ENCODE results near the gene C1QA. TPM values are rescaled to one million over a fixed set of nuclear protein-coding genes. Genes with fewer than 3 reads are reported as not detected.

C1QA gene
- total and polyA plus RNA-seq, 2 donors, result 153 to 192 TPM

- H3K27ac ChIP-seq (ENCODE audit: low read depth in 1 of 2, low read length in 1 of 2), result no peak overlapping the region
- 79% methylated on average over 8 of the region's 8 CpGs for WGBS
- no peak overlapping the region for H3K4me3 ChIP-seq (ENCODE audit: low read length in 2 of 2)
- H3K4me1 ChIP-seq (ENCODE audit: control insufficient read depth in 2 of 2, insufficient read depth in 2 of 2, low read length in 2 of 2), result no peaks in the 10 kb centered on the region
- H3K9me3 ChIP-seq (ENCODE audit: control insufficient read depth in 2 of 2, insufficient read depth in 1 of 2, low read length in 1 of 2), result no peaks in the 10 kb centered on the region
- H3K27me3 ChIP-seq (ENCODE audit: control insufficient read depth in 2 of 2, insufficient read depth in 1 of 2, low read length in 1 of 2), result peaks cover 0 to 7% of the 10 kb centered on the region in 2 donors
- no peak for DNase-seq (ENCODE audit: low read depth in 6 of 9, low spot score in 9 of 9)
- H3K36me3 ChIP-seq (ENCODE audit: control insufficient read depth in 2 of 2, insufficient read depth in 2 of 2, low read length in 1 of 2), result no peaks in the 10 kb centered on the region
These were observed 4.8 kb downstream of the C1QA start for GRCh38 chr1:22641247-22641646.

GRCh38 chr1:22641906-22642636 is 5.6 kb downstream of the C1QA start:
- Histone ChIP-seq H3K4me3 (ENCODE audit: low read length in 2 of 2) (no peak overlapping the region), H3K4me1 (ENCODE audit: control insufficient read depth in 2 of 2, insufficient read depth in 2 of 2, low read length in 2 of 2) (no peaks in the 10 kb centered on the region), H3K27me3 (ENCODE audit: control insufficient read depth in 2 of 2, insufficient read depth in 1 of 2, low read length in 1 of 2) (peaks cover 0 to 7% of the 10 kb centered on the region in 2 donors), H3K27ac (ENCODE audit: low read depth in 1 of 2, low read length in 1 of 2) (no peak overlapping the region), H3K36me3 (ENCODE audit: control insufficient read depth in 2 of 2, insufficient read depth in 2 of 2, low read length in 1 of 2) (no peaks in the 10 kb centered on the region), H3K9me3 (ENCODE audit: control insufficient read depth in 2 of 2, insufficient read depth in 1 of 2, low read length in 1 of 2) (no peaks in the 10 kb centered on the region)
- 19% methylated on average over 18 of the region's 18 CpGs for WGBS
- DNase-seq (ENCODE audit: low read depth in 6 of 9, low spot score in 9 of 9), result peak in 6 of 9 donors; percentile 6 to 61 (median 40)

- Histone ChIP-seq H3K27me3 (ENCODE audit: control insufficient read depth in 2 of 2, insufficient read depth in 1 of 2, low read length in 1 of 2) (peaks cover 0 to 7% of the 10 kb centered on the region in 2 donors), H3K27ac (ENCODE audit: low read depth in 1 of 2, low read length in 1 of 2) (no peak within 1 kb of the TSS), H3K4me3 (ENCODE audit: low read length in 2 of 2) (no peak within 1 kb of the TSS), H3K9me3 (ENCODE audit: control insufficient read depth in 2 of 2, insufficient read depth in 1 of 2, low read length in 1 of 2) (no peaks in the 10 kb centered on the region), H3K4me1 (ENCODE audit: control insufficient read depth in 2 of 2, insufficient read depth in 2 of 2, low read length in 2 of 2) (no peaks in the 10 kb centered on the region), H3K36me3 (ENCODE audit: control insufficient read depth in 2 of 2, insufficient read depth in 2 of 2, low read length in 1 of 2) (no peaks in the 10 kb centered on the region)
- 74% methylated on average over 8 of the region's 8 CpGs for WGBS
- DNase-seq (ENCODE audit: low read depth in 6 of 9, low spot score in 9 of 9), result no peak
These were observed 7.0 kb downstream of the C1QA start, which contains the start of gene C1QC for GRCh38 chr1:22643381-22643780. TSS of gene C1QC (plus strand) at chr1:22643633. CDS start at chr1:22644024, 391 bp downstream.

- no peak for DNase-seq (ENCODE audit: low read depth in 6 of 9, low spot score in 9 of 9)
- Histone ChIP-seq H3K27ac (ENCODE audit: low read depth in 1 of 2, low read length in 1 of 2) (no peak overlapping the region), H3K9me3 (ENCODE audit: control insufficient read depth in 2 of 2, insufficient read depth in 1 of 2, low read length in 1 of 2) (no peaks in the 10 kb centered on the region), H3K36me3 (ENCODE audit: control insufficient read depth in 2 of 2, insufficient read depth in 2 of 2, low read length in 1 of 2) (no peaks in the 10 kb centered on the region), H3K27me3 (ENCODE audit: control insufficient read depth in 2 of 2, insufficient read depth in 1 of 2, low read length in 1 of 2) (peaks cover 0 to 7% of the 10 kb centered on the region in 2 donors), H3K4me1 (ENCODE audit: control insufficient read depth in 2 of 2, insufficient read depth in 2 of 2, low read length in 2 of 2) (no peaks in the 10 kb centered on the region), H3K4me3 (ENCODE audit: low read length in 2 of 2) (no peak overlapping the region)
- WGBS, result 90% methylated on average over 12 of the region's 12 CpGs
These were observed 7.5 kb downstream of the C1QA start for GRCh38 chr1:22643928-22644327.

- H3K4me1 ChIP-seq (ENCODE audit: control insufficient read depth in 2 of 2, insufficient read depth in 2 of 2, low read length in 2 of 2), result no peaks in the 10 kb centered on the region
- no peaks in the 10 kb centered on the region for H3K36me3 ChIP-seq (ENCODE audit: control insufficient read depth in 2 of 2, insufficient read depth in 2 of 2, low read length in 1 of 2)
- no peak overlapping the region for H3K27ac ChIP-seq (ENCODE audit: low read depth in 1 of 2, low read length in 1 of 2)
- 81% methylated on average over 7 of the region's 7 CpGs for WGBS
- H3K27me3 ChIP-seq (ENCODE audit: control insufficient read depth in 2 of 2, insufficient read depth in 1 of 2, low read length in 1 of 2), result peaks cover 0 to 3% of the 10 kb centered on the region in 2 donors
- no peak overlapping the region for H3K4me3 ChIP-seq (ENCODE audit: low read length in 2 of 2)
- no peaks in the 10 kb centered on the region for H3K9me3 ChIP-seq (ENCODE audit: control insufficient read depth in 2 of 2, insufficient read depth in 1 of 2, low read length in 1 of 2)
- no peak for DNase-seq (ENCODE audit: low read depth in 6 of 9, low spot score in 9 of 9)
These were observed 9.5 kb downstream of the C1QA start for GRCh38 chr1:22645931-22646330.

- Histone ChIP-seq H3K4me3 (ENCODE audit: low read length in 2 of 2) (no peak overlapping the region), H3K36me3 (ENCODE audit: control insufficient read depth in 2 of 2, insufficient read depth in 2 of 2, low read length in 1 of 2) (no peaks in the 10 kb centered on the region), H3K27ac (ENCODE audit: low read depth in 1 of 2, low read length in 1 of 2) (no peak overlapping the region), H3K4me1 (ENCODE audit: control insufficient read depth in 2 of 2, insufficient read depth in 2 of 2, low read length in 2 of 2) (no peaks in the 10 kb centered on the region), H3K9me3 (ENCODE audit: control insufficient read depth in 2 of 2, insufficient read depth in 1 of 2, low read length in 1 of 2) (no peaks in the 10 kb centered on the region), H3K27me3 (ENCODE audit: control insufficient read depth in 2 of 2, insufficient read depth in 1 of 2, low read length in 1 of 2) (peaks cover 0 to 3% of the 10 kb centered on the region in 2 donors)
- DNase-seq (ENCODE audit: low read depth in 6 of 9, low spot score in 9 of 9), result no peak
- WGBS, result 1% methylated on average over 1 of the region's 1 CpG
These were observed 10.0 kb downstream of the C1QA start for GRCh38 chr1:22646384-22646783.

- 97% methylated on average over 13 of the region's 13 CpGs for WGBS
- no peak for DNase-seq (ENCODE audit: low read depth in 6 of 9, low spot score in 9 of 9)
These were observed 13.8 kb downstream of the C1QA start for GRCh38 chr1:22650089-22650693.

GRCh38 chr1:22651941-22652856 is 15.8 kb downstream of the C1QA start:
- Histone ChIP-seq H3K4me1 (ENCODE audit: control insufficient read depth in 2 of 2, insufficient read depth in 2 of 2, low read length in 2 of 2) (no peaks in the 10 kb centered on the region), H3K4me3 (ENCODE audit: low read length in 2 of 2) (no peak overlapping the region), H3K36me3 (ENCODE audit: control insufficient read depth in 2 of 2, insufficient read depth in 2 of 2, low read length in 1 of 2) (no peaks in the 10 kb centered on the region), H3K27me3 (ENCODE audit: control insufficient read depth in 2 of 2, insufficient read depth in 1 of 2, low read length in 1 of 2) (peaks cover 0 to 3% of the 10 kb centered on the region in 2 donors), H3K27ac (ENCODE audit: low read depth in 1 of 2, low read length in 1 of 2) (no peak overlapping the region), H3K9me3 (ENCODE audit: control insufficient read depth in 2 of 2, insufficient read depth in 1 of 2, low read length in 1 of 2) (no peaks in the 10 kb centered on the region)
- 82% methylated on average over 15 of the region's 15 CpGs for WGBS
- DNase-seq (ENCODE audit: low read depth in 6 of 9, low spot score in 9 of 9), result no peak

More at GRCh38 chr1:22650089-22650693, 13.8 kb downstream of the C1QA start:
- Histone ChIP-seq H3K9me3 (ENCODE audit: control insufficient read depth in 2 of 2, insufficient read depth in 1 of 2, low read length in 1 of 2) (no peaks in the 10 kb centered on the region), H3K27ac (ENCODE audit: low read depth in 1 of 2, low read length in 1 of 2) (no peak overlapping the region), H3K4me3 (ENCODE audit: low read length in 2 of 2) (no peak overlapping the region), H3K27me3 (ENCODE audit: control insufficient read depth in 2 of 2, insufficient read depth in 1 of 2, low read length in 1 of 2) (peaks cover 0 to 3% of the 10 kb centered on the region in 2 donors), H3K36me3 (ENCODE audit: control insufficient read depth in 2 of 2, insufficient read depth in 2 of 2, low read length in 1 of 2) (no peaks in the 10 kb centered on the region), H3K4me1 (ENCODE audit: control insufficient read depth in 2 of 2, insufficient read depth in 2 of 2, low read length in 2 of 2) (no peaks in the 10 kb centered on the region)
